A549 treated with GW870086 at 1 μM for 4 hours (cell line): ENCODE results near the gene BPI. TPM values are rescaled to one million over a fixed set of nuclear protein-coding genes. Genes with fewer than 3 reads are reported as not detected.

Experiments
- total RNA-seq: library from RNA; stranded (reverse); fragments of 200-300 nt; extraction: Qiagen RNA extraction; gene quantifications from 5 replicates; pipeline ENCODE4 v1.2.3, GENCODE V29; 2022; ENCODE audit warnings: low read depth

The BPI gene
- total RNA-seq: not detected in 5 replicates

GRCh38 chr20:38303908-38304379, at the start of gene BPI:
Gene BPI, plus strand, starts transcription at chr20:38304156. Its CDS starts 68 bp downstream, at chr20:38304224.

GRCh38 chr20:38260378-38261053, 43.4 kb upstream of the BPI start, which contains the start of gene KIAA1755:
Gene KIAA1755, minus strand, starts transcription at chr20:38260735. Its CDS starts 235 bp downstream, at chr20:38260500.

GRCh38 chr20:38346247-38346651, 42.3 kb downstream of the BPI start, which contains the start of gene LBP:
Gene LBP, plus strand, starts transcription at chr20:38346482. Its CDS starts 35 bp downstream, at chr20:38346517.

Other genes starting within 250 kb of the BPI start
- 316 to 478 TPM (median 426 TPM) in 5 replicates for gene TGM2, start 138.9 kb upstream of the BPI start, total RNA-seq
- gene KIAA1755, start 43.4 kb upstream of the BPI start, total RNA-seq: 0.13 to 0.18 TPM (median 0.14 TPM) in 4 of 5 replicates, not detected in the other
- 0.96 to 1.8 TPM (median 1.1 TPM) in 5 replicates for gene LBP, start 42.3 kb downstream of the BPI start, total RNA-seq
- 187 to 224 TPM (median 198 TPM) in 5 replicates for gene SNHG17, start 131.2 kb downstream of the BPI start, total RNA-seq
- 11.7 to 20.5 TPM (median 17.4 TPM) in 5 replicates for gene RALGAPB, start 168.7 kb downstream of the BPI start, total RNA-seq